Dedifferentiated amniotic fluid mesenchymal stem cell (primary cell): ENCODE measurements around the gene PSD2.

ENCODE experiments used
- DNase-seq: peaks from one replicate; pipeline ENCODE4 v3.0.0-alpha.2; 2016; ENCODE audit errors: extremely low spot score

The PSD2 gene

GRCh38 chr5:139763280-139763929, 32.2 kb upstream of the PSD2 start:
- DNase-seq: no peak

- no peak for DNase-seq
Observed at GRCh38 chr5:139763930-139764791, 31.4 kb upstream of the PSD2 start.

GRCh38 chr5:139764886-139765408, 30.7 kb upstream of the PSD2 start:
- DNase-seq: no peak

- DNase-seq: peak; percentile 61
Observed at GRCh38 chr5:139765409-139766217, 30.0 kb upstream of the PSD2 start.

- DNase-seq: no peak
Observed at GRCh38 chr5:139767960-139768359, 27.6 kb upstream of the PSD2 start.

- no peak for DNase-seq
Observed at GRCh38 chr5:139768807-139769465, 26.7 kb upstream of the PSD2 start.

- no peak for DNase-seq
Observed at GRCh38 chr5:139769477-139769876, 26.1 kb upstream of the PSD2 start.

- no peak for DNase-seq
Observed at GRCh38 chr5:139770722-139771121, 24.9 kb upstream of the PSD2 start.

- no peak for DNase-seq
Observed at GRCh38 chr5:139772089-139772791, 23.4 kb upstream of the PSD2 start.

- DNase-seq: no peak
Observed at GRCh38 chr5:139772927-139773690, 22.5 kb upstream of the PSD2 start.

GRCh38 chr5:139774980-139775661, 20.5 kb upstream of the PSD2 start:
- peak; percentile 34 for DNase-seq

- no peak for DNase-seq
Observed at GRCh38 chr5:139775872-139776271, 19.7 kb upstream of the PSD2 start.

GRCh38 chr5:139776861-139777260, 18.7 kb upstream of the PSD2 start:
- no peak for DNase-seq

- DNase-seq: no peak
Observed at GRCh38 chr5:139783436-139783965, 12.1 kb upstream of the PSD2 start.

- DNase-seq: no peak
Observed at GRCh38 chr5:139784488-139784887, 11.1 kb upstream of the PSD2 start.

- no peak for DNase-seq
Observed at GRCh38 chr5:139787257-139787567, 8.4 kb upstream of the PSD2 start.

GRCh38 chr5:139787568-139788293, 7.9 kb upstream of the PSD2 start:
- peak; percentile 75 for DNase-seq

- no peak for DNase-seq
Observed at GRCh38 chr5:139788294-139788910, 7.2 kb upstream of the PSD2 start.
